HG03442 (cell line): ENCODE results near the gene PRRT1.
"Not testable (repeated sequence)": the region's sequence is repeated elsewhere in the genome, so short reads cannot be mapped to it uniquely, and the experiment has no call there.

ENCODE experiments used
- ATAC-seq: cut with Tn5 transposase; IDR thresholded peaks from one replicate; pipeline ENCODE4 v1.9.1; 2021; ENCODE audit warnings: mild to moderate bottlenecking, moderate library complexity; ENCODE audit not compliant: unreplicated experiment

The PRRT1 gene

GRCh38 chr6:32151863-32152768, at the start of gene PRRT1:
PRRT1 (minus strand) TSS chr6:32151939; CDS start chr6:32151827, 112 bp downstream.
- no peak for ATAC-seq

- no peak for ATAC-seq
Measured at GRCh38 chr6:32200711-32201475, 49.2 kb upstream of the PRRT1 start.

DNA sequence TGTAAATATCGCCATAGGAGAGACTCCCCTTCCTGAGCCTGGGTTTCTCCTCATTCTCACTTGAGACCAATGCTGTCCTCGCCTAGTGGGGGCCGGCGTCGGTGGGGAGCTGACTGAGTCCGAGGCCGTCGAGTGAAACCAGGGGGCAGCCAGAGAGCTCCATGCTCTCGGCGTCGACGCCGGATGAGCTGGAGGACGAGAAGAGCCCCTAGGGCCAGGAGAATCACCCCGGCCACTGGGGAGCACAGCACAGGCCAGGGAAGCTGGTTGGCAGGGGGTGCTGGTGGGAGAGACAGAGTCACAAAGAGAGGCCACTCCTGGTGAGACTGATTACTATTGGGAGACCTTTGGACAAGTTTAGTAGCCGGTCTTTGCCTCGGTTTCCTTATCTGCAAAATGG, 47.1 kb upstream of the PRRT1 start:
- ATAC-seq, result no peak

GRCh38 chr6:32198345-32198696, 46.6 kb upstream of the PRRT1 start:
- no peak for ATAC-seq

DNA sequence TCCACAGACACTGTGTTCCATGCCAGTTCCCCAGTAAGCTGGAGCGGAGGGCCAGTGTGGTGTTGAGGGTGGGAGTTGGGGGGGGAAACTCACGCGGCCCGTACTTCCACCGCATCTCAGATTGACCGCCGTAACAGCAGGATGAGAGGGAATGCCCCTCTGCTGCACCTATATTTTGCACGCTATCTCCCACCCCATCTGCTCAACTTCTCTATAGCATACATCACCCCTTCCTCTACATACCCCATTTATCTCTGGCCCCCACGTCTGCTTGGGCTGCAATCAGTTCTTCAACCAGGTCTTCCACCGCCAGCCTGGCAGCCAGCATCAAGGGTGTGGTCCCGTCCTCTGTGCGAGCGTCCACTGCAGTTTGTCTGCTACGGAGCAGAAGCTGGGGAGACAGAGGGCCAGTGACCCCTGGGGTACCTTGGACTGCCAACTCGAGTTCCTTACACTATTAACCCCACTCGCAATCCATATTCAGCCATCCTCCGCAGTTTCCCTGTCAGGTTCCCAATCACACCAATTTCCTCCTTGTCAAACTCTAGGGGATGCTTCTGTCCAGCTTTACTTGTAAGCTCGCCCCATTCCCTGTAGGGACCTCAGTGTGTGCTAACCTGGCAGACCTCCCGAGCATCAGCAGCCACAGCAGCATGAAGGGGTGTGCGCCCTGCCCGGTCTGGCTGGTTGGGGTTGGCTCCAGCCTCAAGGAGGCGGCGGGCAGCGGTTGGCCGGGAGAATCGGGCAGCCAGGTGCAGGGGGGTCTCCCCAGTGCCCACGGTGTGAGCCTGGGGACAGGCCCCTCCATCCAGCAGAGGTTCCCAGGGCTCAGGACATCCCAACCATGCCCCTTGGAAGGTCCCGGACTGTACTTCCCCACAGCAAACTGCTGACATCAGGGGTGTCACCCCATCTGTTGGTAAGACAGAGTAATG, 45.2 kb upstream of the PRRT1 start:
- no peak for ATAC-seq

GRCh38 chr6:32195902-32196681, 44.4 kb upstream of the PRRT1 start:
- peak; percentile 69 for ATAC-seq

DNA sequence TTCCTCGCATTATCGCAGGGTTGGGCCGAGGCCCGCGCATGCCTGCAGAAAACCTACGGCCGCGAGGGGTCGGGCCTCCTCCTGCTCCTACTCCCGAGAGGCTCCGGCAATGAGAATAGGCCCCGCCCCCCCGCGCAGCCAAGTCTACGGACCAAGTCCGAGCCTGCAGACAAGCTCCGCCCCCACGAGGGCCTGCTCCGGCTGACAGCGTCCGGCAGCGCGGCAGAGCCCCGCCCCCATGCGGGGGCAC, 43.8 kb upstream of the PRRT1 start:
- ATAC-seq, result peak; percentile 70

DNA sequence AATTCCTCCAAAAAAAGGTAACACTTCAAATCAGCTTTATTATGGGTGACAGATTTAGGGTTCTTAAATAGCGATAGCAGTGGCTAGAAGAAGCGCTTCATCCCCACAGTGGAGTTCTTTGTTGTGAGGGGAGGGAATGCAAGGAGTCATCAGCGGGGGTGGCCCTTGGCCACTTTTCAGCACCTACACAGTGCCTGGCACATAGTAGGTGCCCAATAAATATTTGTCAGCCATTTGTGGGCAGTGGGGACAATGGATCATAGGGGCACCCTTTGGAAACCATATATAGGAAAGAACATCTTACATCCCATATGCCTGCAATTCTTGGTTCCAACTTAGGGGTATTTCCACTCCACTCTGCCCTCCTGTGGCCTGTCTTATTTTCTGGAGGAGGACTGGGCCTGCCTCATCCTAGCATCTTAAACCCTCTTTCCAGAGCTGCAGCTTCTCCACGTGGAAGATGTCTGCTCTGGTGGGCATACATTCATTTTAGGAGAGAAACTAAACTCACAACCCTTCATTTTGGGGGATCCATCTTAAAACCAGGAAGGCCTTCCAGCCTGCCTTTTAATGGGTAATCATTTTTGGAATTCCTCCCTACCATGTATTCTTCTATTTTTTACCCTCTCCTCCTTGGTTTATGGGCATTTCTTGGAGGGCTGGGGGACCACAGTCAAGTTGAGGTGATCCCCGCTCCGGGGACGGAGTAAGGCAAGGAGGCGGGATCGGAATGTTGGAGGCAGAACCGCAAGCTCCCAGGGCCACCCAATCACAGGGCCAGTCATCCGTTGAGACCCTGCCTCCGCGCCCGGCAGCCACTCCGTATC, 43.3 kb upstream of the PRRT1 start:
- no peak for ATAC-seq

DNA sequence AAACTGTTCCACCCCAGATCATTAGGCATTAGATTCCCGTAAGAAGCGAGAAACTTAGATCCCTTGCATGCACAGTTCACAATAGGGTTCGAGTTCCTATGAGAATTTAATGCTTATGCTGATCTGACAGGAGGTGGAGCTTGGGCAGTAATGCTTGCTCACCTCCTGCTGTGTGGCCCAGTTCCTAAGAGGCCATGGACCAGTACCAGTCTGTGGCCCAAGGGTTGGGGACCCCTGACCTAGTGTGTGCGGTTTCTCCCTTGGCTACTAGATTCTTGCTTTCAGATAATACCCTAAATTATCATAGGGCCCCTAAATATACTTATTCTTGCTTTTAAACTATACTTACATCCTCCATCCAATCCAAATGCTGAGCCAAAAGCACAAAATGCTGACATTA, 42.6 kb upstream of the PRRT1 start:
- no peak for ATAC-seq

DNA sequence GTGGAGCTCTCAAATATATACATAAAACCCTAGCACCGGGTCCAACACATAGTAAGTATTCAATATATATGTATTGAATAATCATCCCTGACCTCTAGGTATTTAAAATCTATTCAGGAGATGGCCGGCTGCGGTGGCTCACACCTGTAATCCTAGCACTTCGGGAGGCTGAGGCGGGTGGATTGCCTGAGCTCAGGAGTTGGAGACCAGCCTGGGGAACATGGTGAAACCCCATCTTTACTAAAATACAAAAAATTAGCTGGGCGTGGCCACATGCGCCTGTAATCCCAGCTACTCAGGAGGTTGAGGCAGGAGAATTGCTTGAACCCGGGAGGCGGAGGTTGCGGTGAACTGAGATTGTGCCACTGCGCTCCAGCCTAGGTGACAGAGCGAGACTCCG, 41.4 kb upstream of the PRRT1 start:
- ATAC-seq, result not testable (repeated sequence)

- no peak for ATAC-seq
Measured at GRCh38 chr6:32192608-32193039, 40.9 kb upstream of the PRRT1 start, which contains the start of gene GPSM3. GPSM3 (minus strand) TSS chr6:32192643; CDS start chr6:32192513, 130 bp downstream.

- no peak for ATAC-seq
Measured at GRCh38 chr6:32191696-32192607, 40.2 kb upstream of the PRRT1 start.

- no peak for ATAC-seq
Measured at GRCh38 chr6:32190911-32191677, 39.4 kb upstream of the PRRT1 start.

GRCh38 chr6:32190054-32190851, 38.5 kb upstream of the PRRT1 start, which contains the start of gene PBX2:
PBX2 (minus strand) TSS chr6:32190202; CDS start chr6:32189915, 287 bp downstream.
- ATAC-seq, result peak; percentile 49

GRCh38 chr6:32189742-32190053, 38.0 kb upstream of the PRRT1 start:
- no peak for ATAC-seq

DNA sequence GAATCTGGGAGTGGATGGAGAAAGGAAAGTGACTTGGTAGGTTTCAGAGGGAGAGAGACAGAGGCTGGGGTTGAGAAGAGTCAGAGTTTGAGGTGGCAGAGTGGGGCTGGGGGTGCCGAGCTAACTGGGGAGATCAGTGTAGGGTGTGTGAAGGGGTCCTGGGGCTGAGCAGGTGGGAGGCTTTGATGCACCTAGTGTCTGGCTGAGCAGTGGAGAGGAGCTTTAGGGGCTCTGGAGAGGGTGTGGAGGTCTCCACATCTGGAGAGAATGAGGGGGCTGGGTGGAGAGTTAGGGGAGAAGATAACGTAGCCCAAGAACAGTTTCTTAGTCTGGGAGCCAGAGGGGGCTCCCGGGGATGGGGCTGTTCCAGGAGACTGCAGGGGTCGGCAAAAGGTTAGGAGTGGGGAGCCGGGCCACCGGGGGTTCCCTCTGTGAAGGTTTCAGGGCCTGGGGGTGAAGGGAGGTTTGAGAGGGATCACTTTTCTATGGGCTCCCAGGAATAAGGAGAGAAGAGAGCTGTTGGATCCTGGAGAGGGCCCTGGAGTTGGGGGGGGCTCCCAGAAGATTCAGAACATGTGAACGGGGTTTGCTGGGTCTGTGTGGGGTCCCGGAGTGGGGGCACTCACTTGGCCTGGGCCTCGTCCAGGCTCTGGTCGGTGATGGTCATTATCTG, 37.5 kb upstream of the PRRT1 start:
- no peak for ATAC-seq
